OCI-LY3 (cell line): ENCODE data around the gene LMBR1.
"Not testable (repeated sequence)": the region's sequence is repeated elsewhere in the genome, so short reads cannot be mapped to it uniquely, and the experiment has no call there.

ENCODE experiments used
- EZH2phosphoT487 ChIP-seq: fragments of 200-600 bp; shearing (Covaris generic); IDR thresholded peaks from 2 replicates; pipeline ENCODE4 v1.6.1; 2018; ENCODE audit warnings: antibody characterized with exemption, mixed run types, low read depth
- TF ChIP-seq, protein P1 (sequence below): fragments of 200-600, 300-600 bp; sonication (generic); IDR thresholded peaks from 2 replicates; pipeline ENCODE4 v1.5.1; 2014; ENCODE audit warnings: antibody characterized with exemption, low read length, low read depth

DNA sequence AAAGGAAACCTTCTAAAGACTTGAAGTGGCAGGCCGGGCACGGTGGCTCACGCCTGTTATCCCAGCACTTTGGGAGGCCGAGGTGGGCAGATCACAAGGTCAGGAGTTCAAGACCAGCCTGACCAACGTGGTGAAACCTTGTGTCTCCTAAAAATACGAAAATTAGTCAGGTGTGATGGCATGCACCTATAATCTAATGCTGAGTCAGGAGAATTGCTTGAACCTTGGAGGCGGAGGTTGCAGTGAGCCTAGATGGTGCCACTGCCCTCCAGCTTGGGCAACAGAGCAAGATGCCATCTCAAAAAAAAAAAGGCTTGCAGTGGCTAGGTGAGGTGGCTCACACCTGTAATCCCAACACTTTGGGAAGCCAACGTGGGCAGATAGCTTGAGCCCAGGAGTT lies 24.6 kb downstream of the LMBR1 start:
- TF ChIP-seq EZH2phosphoT487: not testable (repeated sequence)
- TF ChIP-seq, protein P1, sequence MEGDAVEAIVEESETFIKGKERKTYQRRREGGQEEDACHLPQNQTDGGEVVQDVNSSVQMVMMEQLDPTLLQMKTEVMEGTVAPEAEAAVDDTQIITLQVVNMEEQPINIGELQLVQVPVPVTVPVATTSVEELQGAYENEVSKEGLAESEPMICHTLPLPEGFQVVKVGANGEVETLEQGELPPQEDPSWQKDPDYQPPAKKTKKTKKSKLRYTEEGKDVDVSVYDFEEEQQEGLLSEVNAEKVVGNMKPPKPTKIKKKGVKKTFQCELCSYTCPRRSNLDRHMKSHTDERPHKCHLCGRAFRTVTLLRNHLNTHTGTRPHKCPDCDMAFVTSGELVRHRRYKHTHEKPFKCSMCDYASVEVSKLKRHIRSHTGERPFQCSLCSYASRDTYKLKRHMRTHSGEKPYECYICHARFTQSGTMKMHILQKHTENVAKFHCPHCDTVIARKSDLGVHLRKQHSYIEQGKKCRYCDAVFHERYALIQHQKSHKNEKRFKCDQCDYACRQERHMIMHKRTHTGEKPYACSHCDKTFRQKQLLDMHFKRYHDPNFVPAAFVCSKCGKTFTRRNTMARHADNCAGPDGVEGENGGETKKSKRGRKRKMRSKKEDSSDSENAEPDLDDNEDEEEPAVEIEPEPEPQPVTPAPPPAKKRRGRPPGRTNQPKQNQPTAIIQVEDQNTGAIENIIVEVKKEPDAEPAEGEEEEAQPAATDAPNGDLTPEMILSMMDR: not testable (repeated sequence)
